ENCODE data around the gene ELF5. TPM values are rescaled to one million over a fixed set of nuclear protein-coding genes. Genes with fewer than 3 reads are reported as not detected.

Gene ELF5
- total RNA-seq, 1 experiment from 2014 or later: 0.61 TPM

GRCh38 chr11:34558673-34559072 is 45.1 kb upstream of the ELF5 start:
- Histone ChIP-seq H3K9me3 (ENCODE audit: insufficient read depth, low read depth) (no peaks in the 10 kb centered on the region), H2AFZ (no peak overlapping the region), H3K9me2 (ENCODE audit: insufficient read depth) (no peaks in the 10 kb centered on the region), H3K4me2 (no peak overlapping the region), H3F3A (ENCODE audit: insufficient read depth, low read depth) (peaks cover 1% of the 10 kb centered on the region), H3K27me3 (ENCODE audit: insufficient read depth, low read depth) (no peaks in the 10 kb centered on the region), H3K4me1 (replicated peaks; ENCODE audit: insufficient read depth) (peaks cover 14% of the 10 kb centered on the region), H3K4me3 (no peak overlapping the region), H3K36me3 (ENCODE audit: low read depth) (no peaks in the 10 kb centered on the region), H4K20me1 (ENCODE audit: insufficient read depth) (no peaks in the 10 kb centered on the region), H3K27ac (no peak overlapping the region), H3K79me2 (ENCODE audit: low read depth) (no peaks in the 10 kb centered on the region)
- POLR2A ChIA-PET (ENCODE audit: unreplicated experiment): no interaction called here
- no peak for DNase-seq
- BruUV-seq (replicated peaks): no TSS peak
- CTCF ChIA-PET: no interaction called here
- intact Hi-C loops (cut with micrococcal nuclease; ENCODE audit: unreplicated experiment): no loop called here
- no peak for TF ChIP-seq CTCF (conservative IDR thresholded peaks at IDR 0.05)
- no peak for TF ChIP-seq EZH2 (IDR thresholded peaks at IDR 0.05; ENCODE audit: low read depth)

GRCh38 chr11:34558211-34558610 is 44.6 kb upstream of the ELF5 start:
- ChIA-PET CTCF (interaction anchor here (1.4 kb wide), 1 partner anchor 8 kb away, joined by 3 read pairs; no protein-coding TSS in a partner anchor), POLR2A (ENCODE audit: unreplicated experiment) (interaction anchor here (0.7 kb wide), 1 partner anchor 13 kb away, joined by 6 read pairs; no protein-coding TSS in a partner anchor)
- Histone ChIP-seq H3K4me1 (replicated peaks; ENCODE audit: insufficient read depth) (peaks cover 9% of the 10 kb centered on the region; the same call in 1 of the 2 replicates), H3K9me2 (ENCODE audit: insufficient read depth) (no peaks in the 10 kb centered on the region), H3K27me3 (ENCODE audit: insufficient read depth, low read depth) (no peaks in the 10 kb centered on the region), H3K4me2 (no peak overlapping the region), H2AFZ (no peak overlapping the region), H3K27ac (no peak overlapping the region), H3K79me2 (ENCODE audit: low read depth) (no peaks in the 10 kb centered on the region), H3F3A (ENCODE audit: insufficient read depth, low read depth) (no peaks in the 10 kb centered on the region), H3K36me3 (ENCODE audit: low read depth) (no peaks in the 10 kb centered on the region), H4K20me1 (ENCODE audit: insufficient read depth) (no peaks in the 10 kb centered on the region), H3K9me3 (ENCODE audit: insufficient read depth, low read depth) (no peaks in the 10 kb centered on the region), H3K4me3 (no peak overlapping the region)
- no TSS peak for BruUV-seq (replicated peaks)
- no peak for TF ChIP-seq EZH2 (IDR thresholded peaks at IDR 0.05; ENCODE audit: low read depth)
- no peak for TF ChIP-seq CTCF (conservative IDR thresholded peaks at IDR 0.05)
- intact Hi-C loops (cut with micrococcal nuclease; ENCODE audit: unreplicated experiment): no loop called here
- DNase-seq: no peak

GRCh38 chr11:34552270-34552669 is 38.7 kb upstream of the ELF5 start:
- CTCF ChIA-PET: no interaction called here
- TF ChIP-seq EZH2 (IDR thresholded peaks at IDR 0.05; ENCODE audit: low read depth) (no peak), CTCF (conservative IDR thresholded peaks at IDR 0.05) (no peak)
- H3K27me3 ChIP-seq (ENCODE audit: insufficient read depth, low read depth): no peaks in the 10 kb centered on the region
- no peaks in the 10 kb centered on the region for H4K20me1 ChIP-seq (ENCODE audit: insufficient read depth)
- H3K9me3 ChIP-seq (ENCODE audit: insufficient read depth, low read depth): no peaks in the 10 kb centered on the region
- H3K9me2 ChIP-seq (ENCODE audit: insufficient read depth): no peaks in the 10 kb centered on the region
- H3K4me3 ChIP-seq: no peak overlapping the region
- no peaks in the 10 kb centered on the region for H3K36me3 ChIP-seq (ENCODE audit: low read depth)
- no peak overlapping the region for H3K27ac ChIP-seq
- no peak overlapping the region for H2AFZ ChIP-seq
- DNase-seq: no peak
- intact Hi-C loops (cut with micrococcal nuclease; ENCODE audit: unreplicated experiment): no loop called here
- H3K4me2 ChIP-seq: no peak overlapping the region
- no peaks in the 10 kb centered on the region for H3K79me2 ChIP-seq (ENCODE audit: low read depth)
- no TSS peak for BruUV-seq (replicated peaks)
- POLR2A ChIA-PET (ENCODE audit: unreplicated experiment): no interaction called here
- no peaks in the 10 kb centered on the region for H3K4me1 ChIP-seq (replicated peaks; ENCODE audit: insufficient read depth)
- no peaks in the 10 kb centered on the region for H3F3A ChIP-seq (ENCODE audit: insufficient read depth, low read depth)

All from PC-9 (cell line).